GM12873 (cell line): ENCODE measurements around the gene LOXL4.

ENCODE experiments used
- TF ChIP-seq, protein P1 (sequence below): IDR thresholded peaks from 2 replicates; pipeline ENCODE4 v1.5.1; 2012; ENCODE audit warnings: low read depth, mild to moderate bottlenecking, moderate library complexity, low read length, control low read depth; ENCODE audit not compliant: insufficient read depth; ENCODE audit errors: missing control alignments

LOXL4 gene

DNA sequence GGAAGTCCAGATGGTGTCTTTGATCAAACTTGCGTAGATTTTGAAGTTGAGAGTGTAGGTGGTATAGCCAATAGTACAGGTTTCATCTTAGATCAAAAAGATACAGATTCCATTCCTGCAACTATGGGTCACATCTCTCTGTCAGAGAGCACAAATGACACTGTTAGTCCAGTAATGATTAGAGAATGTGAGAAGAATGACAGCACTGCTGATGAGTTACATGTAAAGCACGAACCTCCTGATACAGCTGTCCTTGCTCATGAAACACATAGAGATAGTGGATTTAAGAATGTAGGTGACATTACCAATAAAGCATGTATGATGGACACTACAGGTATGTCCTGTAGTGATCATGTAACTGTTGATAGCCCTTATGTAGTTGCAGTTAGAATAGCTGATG, 59.1 kb downstream of the LOXL4 start:
- TF ChIP-seq, protein P1, sequence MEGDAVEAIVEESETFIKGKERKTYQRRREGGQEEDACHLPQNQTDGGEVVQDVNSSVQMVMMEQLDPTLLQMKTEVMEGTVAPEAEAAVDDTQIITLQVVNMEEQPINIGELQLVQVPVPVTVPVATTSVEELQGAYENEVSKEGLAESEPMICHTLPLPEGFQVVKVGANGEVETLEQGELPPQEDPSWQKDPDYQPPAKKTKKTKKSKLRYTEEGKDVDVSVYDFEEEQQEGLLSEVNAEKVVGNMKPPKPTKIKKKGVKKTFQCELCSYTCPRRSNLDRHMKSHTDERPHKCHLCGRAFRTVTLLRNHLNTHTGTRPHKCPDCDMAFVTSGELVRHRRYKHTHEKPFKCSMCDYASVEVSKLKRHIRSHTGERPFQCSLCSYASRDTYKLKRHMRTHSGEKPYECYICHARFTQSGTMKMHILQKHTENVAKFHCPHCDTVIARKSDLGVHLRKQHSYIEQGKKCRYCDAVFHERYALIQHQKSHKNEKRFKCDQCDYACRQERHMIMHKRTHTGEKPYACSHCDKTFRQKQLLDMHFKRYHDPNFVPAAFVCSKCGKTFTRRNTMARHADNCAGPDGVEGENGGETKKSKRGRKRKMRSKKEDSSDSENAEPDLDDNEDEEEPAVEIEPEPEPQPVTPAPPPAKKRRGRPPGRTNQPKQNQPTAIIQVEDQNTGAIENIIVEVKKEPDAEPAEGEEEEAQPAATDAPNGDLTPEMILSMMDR, result no peak

DNA sequence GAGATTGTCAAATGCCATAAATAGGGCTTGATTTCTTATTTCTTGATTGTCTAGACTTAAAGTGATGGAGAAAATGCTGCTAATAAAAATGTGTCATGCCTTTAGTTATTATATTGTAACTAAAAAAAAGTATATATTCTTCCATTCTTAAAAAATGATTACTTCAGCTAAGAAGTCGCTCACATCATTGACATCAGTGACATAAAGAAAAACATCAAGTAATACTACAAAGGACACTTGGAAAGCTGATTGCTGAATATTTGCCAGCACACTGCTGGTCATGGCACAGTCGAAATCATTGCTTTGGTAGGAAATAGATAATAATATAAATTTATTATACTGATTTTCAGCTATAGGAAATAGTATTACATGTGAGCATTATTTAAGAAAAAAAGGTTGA, 62.6 kb downstream of the LOXL4 start:
- TF ChIP-seq, protein P1, result no peak

DNA sequence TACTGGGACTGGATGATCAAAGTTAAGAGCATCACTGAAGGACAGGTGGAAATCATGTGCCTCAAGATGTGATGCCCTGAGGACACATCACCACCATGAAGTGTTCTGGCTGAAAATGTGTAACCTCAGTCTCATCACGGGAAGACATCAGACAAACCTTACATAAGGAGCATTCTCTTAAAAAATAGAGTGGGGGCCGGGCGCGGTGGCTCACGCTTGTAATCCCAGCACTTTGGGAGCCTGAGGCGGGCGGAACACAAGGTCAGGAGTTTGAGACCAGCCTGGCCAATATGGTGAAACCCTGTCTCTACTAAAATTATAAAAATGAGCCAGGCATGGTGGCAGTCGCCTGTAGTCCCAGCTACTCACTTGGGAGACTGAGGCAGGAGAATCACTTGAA, 65.6 kb downstream of the LOXL4 start:
- TF ChIP-seq, protein P1, result no peak

DNA sequence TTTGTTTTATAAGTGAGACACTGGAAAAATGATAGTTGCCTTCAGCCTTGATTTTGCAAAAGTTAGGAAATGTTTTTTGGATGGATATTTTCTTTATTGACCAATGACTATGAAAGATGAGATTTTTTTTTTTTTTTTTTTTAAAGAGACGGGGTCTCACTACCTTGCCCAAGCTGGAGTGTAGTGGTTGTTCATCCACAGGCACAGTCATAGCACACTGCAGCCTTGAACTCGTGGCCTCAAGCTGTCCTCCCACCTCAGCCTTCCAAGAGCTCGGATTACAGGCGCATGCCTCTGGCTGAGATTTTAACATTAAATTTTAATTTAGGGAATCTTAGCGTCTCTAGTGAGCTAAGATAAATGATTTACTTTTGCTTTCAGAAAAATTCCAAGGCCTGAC, 66.2 kb downstream of the LOXL4 start:
- TF ChIP-seq, protein P1, result no peak
